ENCODE data around the gene BANP.
"Not testable (repeated sequence)": the region's sequence is repeated elsewhere in the genome, so short reads cannot be mapped to it uniquely, and the experiment has no call there.

Gene BANP

GRCh38 chr16:88014252-88014781 is 63.1 kb downstream of the BANP start:
- H3K4me3 Mint-ChIP-seq, result no peak overlapping the region
- H3K4me1 Mint-ChIP-seq (ENCODE audit: low read depth), result no peaks in the 10 kb centered on the region
- peaks cover 2% of the 10 kb centered on the region for H3K36me3 Mint-ChIP-seq (ENCODE audit: low read depth)
- H3K27me3 Mint-ChIP-seq (ENCODE audit: low read depth), result no peaks in the 10 kb centered on the region
- no peaks in the 10 kb centered on the region for H3K9me3 Mint-ChIP-seq
- H3K27ac Mint-ChIP-seq, result no peak overlapping the region

GRCh38 chr16:88014954-88015805 is 63.9 kb downstream of the BANP start:
- no peaks in the 10 kb centered on the region for H3K4me1 Mint-ChIP-seq (ENCODE audit: low read depth)
- H3K9me3 Mint-ChIP-seq, result no peaks in the 10 kb centered on the region
- no peak overlapping the region for H3K4me3 Mint-ChIP-seq
- H3K36me3 Mint-ChIP-seq (ENCODE audit: low read depth), result peaks cover under 1% of the 10 kb centered on the region
- H3K27ac Mint-ChIP-seq, result no peak overlapping the region
- H3K27me3 Mint-ChIP-seq (ENCODE audit: low read depth), result no peaks in the 10 kb centered on the region

- Mint-ChIP-seq H3K27me3 (ENCODE audit: low read depth) (no peaks in the 10 kb centered on the region), H3K36me3 (ENCODE audit: low read depth) (no peaks in the 10 kb centered on the region), H3K4me1 (ENCODE audit: low read depth) (no peaks in the 10 kb centered on the region), H3K27ac (no peak overlapping the region), H3K9me3 (no peaks in the 10 kb centered on the region), H3K4me3 (no peak overlapping the region)
Measured at GRCh38 chr16:88015806-88016140, 64.5 kb downstream of the BANP start.

GRCh38 chr16:88016386-88016785 is 65.2 kb downstream of the BANP start:
- H3K9me3 Mint-ChIP-seq; H3K36me3 Mint-ChIP-seq (ENCODE audit: low read depth); H3K27me3 Mint-ChIP-seq (ENCODE audit: low read depth); H3K4me3 Mint-ChIP-seq; H3K4me1 Mint-ChIP-seq (ENCODE audit: low read depth); H3K27ac Mint-ChIP-seq: not testable (repeated sequence)

- H3K27me3 Mint-ChIP-seq (ENCODE audit: low read depth), result no peaks in the 10 kb centered on the region
- H3K4me3 Mint-ChIP-seq, result no peak overlapping the region
- H3K27ac Mint-ChIP-seq, result no peak overlapping the region
- H3K4me1 Mint-ChIP-seq (ENCODE audit: low read depth), result no peaks in the 10 kb centered on the region
- no peaks in the 10 kb centered on the region for H3K36me3 Mint-ChIP-seq (ENCODE audit: low read depth)
- H3K9me3 Mint-ChIP-seq, result no peaks in the 10 kb centered on the region
Measured at GRCh38 chr16:88016964-88017363, 65.7 kb downstream of the BANP start.

- H3K4me3 Mint-ChIP-seq, result no peak overlapping the region
- H3K9me3 Mint-ChIP-seq, result no peaks in the 10 kb centered on the region
- H3K27ac Mint-ChIP-seq, result no peak overlapping the region
- H3K4me1 Mint-ChIP-seq (ENCODE audit: low read depth), result no peaks in the 10 kb centered on the region
- no peaks in the 10 kb centered on the region for H3K27me3 Mint-ChIP-seq (ENCODE audit: low read depth)
- no peaks in the 10 kb centered on the region for H3K36me3 Mint-ChIP-seq (ENCODE audit: low read depth)
Measured at GRCh38 chr16:88017587-88018101, 66.4 kb downstream of the BANP start.

GRCh38 chr16:88018382-88018781 is 67.1 kb downstream of the BANP start:
- H3K9me3 Mint-ChIP-seq; H3K27me3 Mint-ChIP-seq (ENCODE audit: low read depth); H3K36me3 Mint-ChIP-seq (ENCODE audit: low read depth); H3K4me3 Mint-ChIP-seq; H3K4me1 Mint-ChIP-seq (ENCODE audit: low read depth); H3K27ac Mint-ChIP-seq: not testable (repeated sequence)

GRCh38 chr16:88019041-88019820 is 68.0 kb downstream of the BANP start:
- not testable (repeated sequence) for H3K27ac Mint-ChIP-seq

GRCh38 chr16:88019821-88020515 is 68.7 kb downstream of the BANP start:
- peaks cover under 1% of the 10 kb centered on the region for H3K4me1 Mint-ChIP-seq (ENCODE audit: low read depth)
- no peak overlapping the region for H3K4me3 Mint-ChIP-seq
- no peaks in the 10 kb centered on the region for H3K36me3 Mint-ChIP-seq (ENCODE audit: low read depth)
- H3K27ac Mint-ChIP-seq, result no peak overlapping the region
- no peaks in the 10 kb centered on the region for H3K9me3 Mint-ChIP-seq
- H3K27me3 Mint-ChIP-seq (ENCODE audit: low read depth), result no peaks in the 10 kb centered on the region

More at GRCh38 chr16:88019041-88019820, 68.0 kb downstream of the BANP start:
- H3K4me1 Mint-ChIP-seq (ENCODE audit: low read depth); H3K4me3 Mint-ChIP-seq; H3K36me3 Mint-ChIP-seq (ENCODE audit: low read depth); H3K9me3 Mint-ChIP-seq; H3K27me3 Mint-ChIP-seq (ENCODE audit: low read depth): not testable (repeated sequence)

GRCh38 chr16:88020516-88020885 is 69.3 kb downstream of the BANP start:
- no peak overlapping the region for H3K4me3 Mint-ChIP-seq
- H3K36me3 Mint-ChIP-seq (ENCODE audit: low read depth), result no peaks in the 10 kb centered on the region
- no peaks in the 10 kb centered on the region for H3K9me3 Mint-ChIP-seq
- H3K27me3 Mint-ChIP-seq (ENCODE audit: low read depth), result no peaks in the 10 kb centered on the region
- H3K4me1 Mint-ChIP-seq (ENCODE audit: low read depth), result peaks cover 2% of the 10 kb centered on the region
- no peak overlapping the region for H3K27ac Mint-ChIP-seq

- H3K27me3 Mint-ChIP-seq (ENCODE audit: low read depth); H3K9me3 Mint-ChIP-seq; H3K4me3 Mint-ChIP-seq; H3K36me3 Mint-ChIP-seq (ENCODE audit: low read depth); H3K4me1 Mint-ChIP-seq (ENCODE audit: low read depth); H3K27ac Mint-ChIP-seq: not testable (repeated sequence)
Measured at GRCh38 chr16:88021041-88021970, 70.1 kb downstream of the BANP start.

- Mint-ChIP-seq H3K27me3 (ENCODE audit: low read depth) (no peaks in the 10 kb centered on the region), H3K9me3 (no peaks in the 10 kb centered on the region), H3K4me3 (no peak overlapping the region), H3K36me3 (ENCODE audit: low read depth) (peaks cover 1% of the 10 kb centered on the region), H3K4me1 (ENCODE audit: low read depth) (peaks cover 2% of the 10 kb centered on the region), H3K27ac (no peak overlapping the region)
Measured at GRCh38 chr16:88022076-88023042, 71.1 kb downstream of the BANP start.

- Mint-ChIP-seq H3K4me1 (ENCODE audit: low read depth) (peaks cover 2% of the 10 kb centered on the region), H3K27me3 (ENCODE audit: low read depth) (no peaks in the 10 kb centered on the region), H3K27ac (no peak overlapping the region), H3K4me3 (no peak overlapping the region), H3K9me3 (no peaks in the 10 kb centered on the region), H3K36me3 (ENCODE audit: low read depth) (peaks cover 1% of the 10 kb centered on the region)
Measured at GRCh38 chr16:88023366-88023765, 72.1 kb downstream of the BANP start.

All from T-helper 1 cell treated with Interleukin-12 subunit alpha and Interleukin-12 subunit beta and Interleukin-4 antibody, amounts not matched to agents 30 μg/mL and 1 μg/mL, for 36 hours (primary cell).